Activated CD4-positive, alpha-beta T cell treated with anti-CD3 and anti-CD28 coated beads, Interleukin-2, amount 50 U/mL, for 4 hours (primary cell): ENCODE measurements around the gene SDK1.
"Not testable (repeated sequence)": the region's sequence is repeated elsewhere in the genome, so short reads cannot be mapped to it uniquely, and the experiment has no call there.

Experiments
- DNase-seq, 2 experiments: peaks; one replicate each; pipeline ENCODE4 v3.0.0-alpha.2; 2020

SDK1 gene

GRCh38 chr7:3942276-3942675, 641.2 kb downstream of the SDK1 start:
- DNase-seq, result no peak

- no peak for DNase-seq
These were observed 642.0 kb downstream of the SDK1 start for GRCh38 chr7:3942816-3943745.

- DNase-seq, result no peak
These were observed 642.9 kb downstream of the SDK1 start for GRCh38 chr7:3943779-3944520.

GRCh38 chr7:3949242-3949640, 648.2 kb downstream of the SDK1 start:
- DNase-seq, result no peak

- no peak for DNase-seq
These were observed 649.2 kb downstream of the SDK1 start for GRCh38 chr7:3950249-3950648.

- no peak for DNase-seq
These were observed 650.4 kb downstream of the SDK1 start for GRCh38 chr7:3951316-3952055.

GRCh38 chr7:3953133-3953532, 652.1 kb downstream of the SDK1 start:
- no peak for DNase-seq

GRCh38 chr7:3953946-3954345, 652.9 kb downstream of the SDK1 start:
- no peak for DNase-seq

GRCh38 chr7:3955026-3955425, 654.0 kb downstream of the SDK1 start:
- no peak for DNase-seq

- no peak for DNase-seq
These were observed 655.0 kb downstream of the SDK1 start for GRCh38 chr7:3955751-3956696.

- DNase-seq, result no peak
These were observed 655.9 kb downstream of the SDK1 start for GRCh38 chr7:3956949-3957348.

GRCh38 chr7:3957472-3958108, 656.5 kb downstream of the SDK1 start:
- DNase-seq, result no peak

GRCh38 chr7:3958109-3958483, 657.0 kb downstream of the SDK1 start:
- no peak for DNase-seq

GRCh38 chr7:3959364-3959763, 658.3 kb downstream of the SDK1 start:
- DNase-seq, result no peak

- no peak for DNase-seq
These were observed 659.2 kb downstream of the SDK1 start for GRCh38 chr7:3960050-3960763.

- no peak for DNase-seq
These were observed 659.9 kb downstream of the SDK1 start for GRCh38 chr7:3960942-3961341.

- DNase-seq, result no peak
These were observed 660.9 kb downstream of the SDK1 start for GRCh38 chr7:3961857-3962503.

- not testable (repeated sequence) for DNase-seq
These were observed 662.7 kb downstream of the SDK1 start for GRCh38 chr7:3963768-3964167.

- DNase-seq, result no peak
These were observed 664.0 kb downstream of the SDK1 start for GRCh38 chr7:3964980-3965606.

- no peak for DNase-seq
These were observed 664.8 kb downstream of the SDK1 start for GRCh38 chr7:3965794-3966395.
